HepG2 (cell line): ENCODE results near the gene RFX6. TPM values are rescaled to one million over a fixed set of nuclear protein-coding genes. Genes with fewer than 3 reads are reported as not detected.

Source experiments
- ATAC-seq: fragments of 200-7000 bp; cut with Tn5 transposase; 3 replicates; pipeline ENCODE4 v1.9.1; 2020; ENCODE audit warnings: mild to moderate bottlenecking, moderate library complexity
- BruUV-seq: library from RNA; stranded (reverse); fragments of 400-500 nt; replicated peaks from 2 replicates; lab custom pipeline; 2021; lab: Mats Ljungman, UMichigan
- CTCF ChIA-PET: fragments of 300-600 bp; formaldehyde crosslinking; extraction: SDS; loops from one replicate; lab custom pipeline; 2021; ENCODE audit warnings: low total read pairs, inconsistent platforms, low intra/inter-chr PET ratio; lab: Yijun Ruan, JAX
- POLR2A ChIA-PET: fragments of 350-600 bp; sonication (Branson Sonifier 250); formaldehyde crosslinking; loops from one replicate; lab custom pipeline; 2020; ENCODE audit warnings: antibody characterized with exemption, inconsistent platforms; lab: Yijun Ruan, JAX
- DNase-seq: peaks from one replicate; pipeline ENCODE4 v3.0.0-alpha.2; 2015; ENCODE audit warnings: low spot score
- FAIRE-seq: peaks from 3 replicates; lab custom pipeline; 2011; peaks lifted over from hg19 to GRCh38; lab: Jason Lieb, UNC
- H2AFZ ChIP-seq: one replicate; pipeline ENCODE4 v1.6.1; 2011; ENCODE audit warnings: low read length, inconsistent platforms
- H3K27ac ChIP-seq: fragments of 300-600 bp; 3 replicates; pipeline ENCODE4 v1.8.0; 2011; ENCODE audit warnings: mixed run types, mild to moderate bottlenecking, mixed read lengths, low read length, inconsistent platforms; ENCODE audit not compliant: insufficient read depth; ENCODE audit errors: extremely low read length
- H3K27me3 ChIP-seq, 2 experiments: fragments of 200-600 bp in 1 of 2; 2 replicates in 1 of 2; 3 replicates in 1 of 2; pipeline versions ENCODE4 v1.6.0 to v1.8.0; 2011; ENCODE audit warnings: low read length in 2 of 2, mild to moderate bottlenecking in 2 of 2, moderate library complexity in 2 of 2, inconsistent platforms in 1 of 2; ENCODE audit not compliant: insufficient read depth in 2 of 2, control insufficient read depth in 1 of 2
- H3K36me3 ChIP-seq, 2 experiments: fragments of 200-600 bp in 1 of 2; replicated peaks in 1 of 2; 2 replicates in 1 of 2; 3 replicates in 1 of 2; pipeline versions ENCODE4 v1.5.1 to v1.8.0; 2011; ENCODE audit warnings: low read length in 2 of 2, inconsistent platforms in 1 of 2; ENCODE audit not compliant: insufficient read depth in 2 of 2, control insufficient read depth in 1 of 2
- H3K4me1 ChIP-seq: 2 replicates; pipeline ENCODE4 v1.5.1; 2012; ENCODE audit warnings: low read length, inconsistent platforms; ENCODE audit not compliant: insufficient read depth
- H3K4me2 ChIP-seq: 2 replicates; pipeline ENCODE4 v1.6.0; 2011; ENCODE audit warnings: low read depth, low read length, inconsistent platforms
- H3K4me3 ChIP-seq, 3 experiments: fragments of 200-600 bp in 1 of 3; sonication (generic), shearing (Covaris generic) in 1 of 3; replicated peaks in 1 of 3; 2 replicates each; pipeline ENCODE4 v1.5.1; 2011 to 2016; ENCODE audit warnings: low read length in 3 of 3, inconsistent platforms in 2 of 3, low read depth in 2 of 3, mild to moderate bottlenecking in 2 of 3, control low read depth in 1 of 3, mixed read lengths in 1 of 3; ENCODE audit not compliant: insufficient read depth in 1 of 3
- H3K79me2 ChIP-seq: one replicate; pipeline ENCODE4 v1.6.1; 2011; ENCODE audit warnings: low read length, inconsistent platforms; ENCODE audit not compliant: insufficient read depth
- H3K9ac ChIP-seq: 2 replicates; pipeline ENCODE4 v1.6.0; 2011; ENCODE audit warnings: mild to moderate bottlenecking, low read depth, low read length, inconsistent platforms; ENCODE audit not compliant: insufficient read depth
- H3K9me3 ChIP-seq: 2 replicates; pipeline ENCODE4 v1.5.1; 2012; ENCODE audit warnings: mild to moderate bottlenecking, low read length
- H4K20me1 ChIP-seq: 2 replicates; pipeline ENCODE4 v1.6.0; 2011; ENCODE audit warnings: inconsistent platforms, mild to moderate bottlenecking, low read length, moderate library complexity; ENCODE audit not compliant: insufficient read depth
- GMEB2 ChIP-seq: IDR thresholded peaks from 2 replicates; pipeline ENCODE4 v1.6.1; 2016; ENCODE audit warnings: missing biosample characterization, missing genetic modification reagents, low read depth
- MAFK ChIP-seq, 2 experiments: IDR thresholded peaks in 1 of 2; conservative IDR thresholded peaks in 1 of 2; 2 replicates each; pipeline ENCODE4 v1.6.1; 2011; ENCODE audit warnings: improper control_type of control experiment in 2 of 2, low read length in 2 of 2
- MXD1 ChIP-seq: sonication (generic); formaldehyde crosslinking; IDR thresholded peaks from 2 replicates; pipeline ENCODE4 v1.4.0; 2020; ENCODE audit warnings: mild to moderate bottlenecking, missing genetic modification reagents
- MYPOP ChIP-seq: sonication (generic); formaldehyde crosslinking; IDR thresholded peaks from 2 replicates; pipeline ENCODE4 v1.8.1; 2023; ENCODE audit warnings: mild to moderate bottlenecking, moderate library complexity, missing genetic modification reagents
- RELA ChIP-seq: sonication (generic); formaldehyde crosslinking; IDR thresholded peaks from 2 replicates; pipeline ENCODE4 v1.4.0; 2020; ENCODE audit warnings: missing genetic modification reagents
- RNF2 ChIP-seq: fragments of 450-650 bp; conservative IDR thresholded peaks from 2 replicates; pipeline ENCODE4 v1.6.1; 2016; ENCODE audit warnings: low read depth
- ZNF569 ChIP-seq: sonication (generic); formaldehyde crosslinking; IDR thresholded peaks from 2 replicates; pipeline ENCODE4 v1.5.0; 2020; ENCODE audit warnings: mild to moderate bottlenecking, missing genetic modification reagents, moderate library complexity, borderline replicate concordance
- ZSCAN21 ChIP-seq: sonication (generic); formaldehyde crosslinking; IDR thresholded peaks from 2 replicates; pipeline ENCODE4 v1.8.0; 2022; ENCODE audit warnings: mild to moderate bottlenecking, missing genetic modification reagents, moderate library complexity, borderline replicate concordance
- WGBS: methylation state at CpG from one replicate; pipeline ENCODE4 v1.1.6; 2017; ENCODE audit warnings: low lambda C conversion rate; 5-methylcytosine and 5-hydroxymethylcytosine counted together
- in situ Hi-C: cut with HindIII; loops from 2 replicates; pipeline ENCODE4 v1.10.0; 2017; ENCODE audit warnings: low pct_unique_long_range_greater_than_20kb; ENCODE audit not compliant: extremely low pct_ligation_motif_present
- intact Hi-C: fragments of 100-400 bp; cut with micrococcal nuclease; formaldehyde crosslinking; loops from one replicate; pipeline ENCODE4 v1.10.0; 2022; ENCODE audit not compliant: unreplicated experiment
- polyA plus RNA-seq, 8 experiments: library from polyadenylated mRNA; depleted of rRNA in 3 of 8; stranded (reverse) in 7 of 8; unstranded in 1 of 8; fragments of >200 nt; fragmentation: Illumina TruSeq in 4 of 8; extraction: Trizol in 4 of 8; gene quantifications; 2 replicates each; pipeline versions ENCODE4 v1.2.1 to v1.2.3, GENCODE V29; 2011 to 2016; ENCODE audit warnings: low read depth in 4 of 8, missing spikeins in 1 of 8, mixed read lengths in 1 of 8; ENCODE audit not compliant: insufficient read depth in 1 of 8
- total RNA-seq, 5 experiments: library from RNA; depleted of rRNA; stranded (reverse); fragments of >200 nt; fragmentation: Illumina TruSeq; extraction: Trizol; gene quantifications; 2 replicates each; pipeline ENCODE4 v1.2.3, GENCODE V29; 2016; ENCODE audit warnings: low read depth in 1 of 5
- TF ChIP-seq, protein P1 (sequence below): sonication (generic); formaldehyde crosslinking; IDR thresholded peaks from 2 replicates; pipeline ENCODE4 v1.4.0; 2020; ENCODE audit warnings: mild to moderate bottlenecking, missing genetic modification reagents

Gene RFX6
- total and polyA plus RNA-seq, 2 of the 13 experiments (the other 11 are each of a cell fraction or from before 2014, with no cell fraction given) = 0.04 TPM; not detected in 1

DNA sequence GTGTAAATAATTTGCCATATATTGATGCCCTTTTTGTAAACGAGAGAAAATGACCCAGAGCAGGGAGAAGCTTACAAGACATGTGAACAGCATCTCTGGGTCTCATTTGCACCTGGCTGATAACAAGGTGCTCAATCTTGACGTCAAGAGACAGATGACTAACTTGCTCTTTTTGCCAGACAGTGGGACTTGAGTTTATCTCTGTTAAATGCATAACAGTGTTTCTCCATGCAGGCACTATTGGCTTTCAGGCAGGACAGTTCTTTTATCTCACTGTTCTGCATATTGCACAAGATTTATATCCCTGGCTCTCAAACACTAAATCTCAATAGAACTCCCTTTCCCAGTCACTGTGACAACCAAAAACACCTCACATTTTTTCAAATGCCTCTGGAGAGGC is 56.4 kb downstream of the RFX6 start:
- no peaks in the 10 kb centered on the region for H4K20me1 ChIP-seq
- no peak overlapping the region for H3K27ac ChIP-seq
- H2AFZ ChIP-seq = no peak overlapping the region
- H3K4me2 ChIP-seq = no peak overlapping the region
- no peak for DNase-seq
- H3K4me3 ChIP-seq = no peak overlapping the region
- H3K27me3 ChIP-seq = no peaks in the 10 kb centered on the region
- in situ Hi-C loops = no loop called here
- BruUV-seq = no TSS peak
- H3K79me2 ChIP-seq = no peaks in the 10 kb centered on the region
- H3K9ac ChIP-seq = no peak overlapping the region
- TF ChIP-seq MAFK (conservative IDR thresholded peaks at IDR 0.05 in 1 of 2, IDR thresholded peaks at IDR 0.05 in 1 of 2; ENCODE audit: low read length in 2 of 2) (no peak), GMEB2 (CRISPR knock-in tag) (no peak), MXD1 (CRISPR knock-in tag) (no peak), ZNF569 (no peak), RNF2 (no peak), MYPOP (CRISPR knock-in tag) (no peak), RELA (no peak), ZSCAN21 (CRISPR knock-in tag) (no peak)
- TF ChIP-seq, protein P1, sequence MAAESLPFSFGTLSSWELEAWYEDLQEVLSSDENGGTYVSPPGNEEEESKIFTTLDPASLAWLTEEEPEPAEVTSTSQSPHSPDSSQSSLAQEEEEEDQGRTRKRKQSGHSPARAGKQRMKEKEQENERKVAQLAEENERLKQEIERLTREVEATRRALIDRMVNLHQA (CRISPR knock-in tag) = no peak
- TF ChIP-seq, all 625 proteins: peak for 0
- ATAC-seq (no peak), FAIRE-seq (no peak)
- intact Hi-C loops = no loop called here
- H3K36me3 ChIP-seq = no peaks in the 10 kb centered on the region
- no peaks in the 10 kb centered on the region for H3K4me1 ChIP-seq
- no peaks in the 10 kb centered on the region for H3K9me3 ChIP-seq
- ChIA-PET CTCF (no interaction called here), POLR2A (no interaction called here)
- WGBS = 0% methylated on average over 2 of the region's 2 CpGs
